HEK293T (cell line): ENCODE measurements around the gene KCNK18.
"Not testable (repeated sequence)": the region's sequence is repeated elsewhere in the genome, so short reads cannot be mapped to it uniquely, and the experiment has no call there.

ENCODE experiments used
- CTCF ChIA-PET: fragments of 350-600 bp; formaldehyde crosslinking; extraction: SDS; loops from one replicate; lab custom pipeline; 2021; ENCODE audit warnings: antibody characterized with exemption, inconsistent platforms; lab: Yijun Ruan, JAX
- POLR2A ChIA-PET: fragments of 350-600 bp; formaldehyde crosslinking; extraction: SDS; loops from one replicate; lab custom pipeline; 2020; ENCODE audit warnings: antibody characterized with exemption, inconsistent platforms; lab: Yijun Ruan, JAX
- DNase-seq: peaks from one replicate; pipeline ENCODE4 v3.0.0; 2012; ENCODE audit warnings: mixed read lengths; ENCODE audit errors: extremely low spot score
- ARNT ChIP-seq: fragments of 450-650 bp; IDR thresholded peaks from 2 replicates; pipeline ENCODE4 v1.6.1; 2017; ENCODE audit warnings: mild to moderate bottlenecking
- BHLHE40 ChIP-seq: fragments of 450-650 bp; IDR thresholded peaks from 2 replicates; pipeline ENCODE4 v1.6.1; 2016; ENCODE audit warnings: mild to moderate bottlenecking, moderate library complexity, borderline replicate concordance
- CTBP1 ChIP-seq: fragments of 450-650 bp; IDR thresholded peaks from 2 replicates; pipeline ENCODE4 v1.6.1; 2016; ENCODE audit warnings: borderline replicate concordance
- ELF4 ChIP-seq: fragments of 450-650 bp; IDR thresholded peaks from 2 replicates; pipeline ENCODE4 v1.6.1; 2017; ENCODE audit warnings: antibody characterized with exemption
- FOXA1 ChIP-seq: fragments of 450-650 bp; IDR thresholded peaks from 2 replicates; pipeline ENCODE4 v1.6.1; 2016; ENCODE audit warnings: mild to moderate bottlenecking
- FOXK2 ChIP-seq: fragments of 450-650 bp; IDR thresholded peaks from 2 replicates; pipeline ENCODE4 v1.6.1; 2016; ENCODE audit warnings: mild to moderate bottlenecking
- FOXM1 ChIP-seq: fragments of 450-650 bp; IDR thresholded peaks from 2 replicates; pipeline ENCODE4 v1.6.1; 2017; ENCODE audit warnings: mild to moderate bottlenecking, borderline replicate concordance
- HDGF ChIP-seq: fragments of 450-650 bp; IDR thresholded peaks from 2 replicates; pipeline ENCODE4 v1.6.1; 2017; ENCODE audit warnings: antibody characterized with exemption, borderline replicate concordance
- L3MBTL2 ChIP-seq: fragments of 450-650 bp; conservative IDR thresholded peaks from 2 replicates; pipeline ENCODE4 v1.6.1; 2016; ENCODE audit warnings: mild to moderate bottlenecking
- LEF1 ChIP-seq: fragments of 450-650 bp; IDR thresholded peaks from 2 replicates; pipeline ENCODE4 v1.6.1; 2017; ENCODE audit warnings: mild to moderate bottlenecking, borderline replicate concordance
- NFRKB ChIP-seq: fragments of 450-650 bp; IDR thresholded peaks from 2 replicates; pipeline ENCODE4 v1.6.1; 2016; ENCODE audit warnings: mild to moderate bottlenecking, moderate library complexity
- SP1 ChIP-seq: fragments of 450-650 bp; IDR thresholded peaks from 2 replicates; pipeline ENCODE4 v1.6.1; 2017
- SUZ12 ChIP-seq: fragments of 450-650 bp; IDR thresholded peaks from 2 replicates; pipeline ENCODE4 v1.6.1; 2016; ENCODE audit warnings: mild to moderate bottlenecking
- TARDBP ChIP-seq: fragments of 450-650 bp; IDR thresholded peaks from 2 replicates; pipeline ENCODE4 v1.6.1; 2016
- ZNF384 ChIP-seq: fragments of 450-650 bp; IDR thresholded peaks from 2 replicates; pipeline ENCODE4 v1.6.1; 2016
- TF ChIP-seq, protein P1 (sequence below): fragments of 450-650 bp; IDR thresholded peaks from 2 replicates; pipeline ENCODE4 v1.6.1; 2016

KCNK18 gene

DNA sequence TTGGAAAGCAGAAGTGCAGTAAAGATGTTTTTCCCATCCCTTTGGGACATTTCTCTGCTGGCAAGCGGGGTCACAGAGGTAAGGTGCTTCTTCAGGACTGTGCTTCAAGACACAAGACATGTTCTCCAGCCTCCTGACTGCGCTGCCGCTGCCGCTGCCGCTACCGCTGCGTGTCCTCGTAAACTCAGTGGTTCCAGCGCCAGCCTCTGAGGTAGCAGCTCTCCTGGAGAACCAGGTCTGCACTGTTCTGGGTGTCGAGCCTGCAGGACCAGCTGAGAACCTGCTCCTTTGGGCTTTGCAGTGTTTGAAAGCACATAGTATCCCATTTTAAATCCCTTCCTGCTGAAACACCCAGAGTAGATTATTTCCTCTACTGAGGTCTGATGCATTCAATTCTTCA, 13.0 kb upstream of the KCNK18 start:
- no peak for DNase-seq
- ChIA-PET CTCF (no interaction called here), POLR2A (no interaction called here)
- TF ChIP-seq L3MBTL2 (no peak), ELF4 (no peak), FOXM1 (no peak), SP1 (no peak), CTBP1 (no peak), SUZ12 (no peak), BHLHE40 (no peak), LEF1 (no peak), HDGF (no peak), ZNF384 (no peak), NFRKB (no peak), FOXK2 (no peak), FOXA1 (no peak), ARNT (no peak), TARDBP (no peak)
- TF ChIP-seq, protein P1, sequence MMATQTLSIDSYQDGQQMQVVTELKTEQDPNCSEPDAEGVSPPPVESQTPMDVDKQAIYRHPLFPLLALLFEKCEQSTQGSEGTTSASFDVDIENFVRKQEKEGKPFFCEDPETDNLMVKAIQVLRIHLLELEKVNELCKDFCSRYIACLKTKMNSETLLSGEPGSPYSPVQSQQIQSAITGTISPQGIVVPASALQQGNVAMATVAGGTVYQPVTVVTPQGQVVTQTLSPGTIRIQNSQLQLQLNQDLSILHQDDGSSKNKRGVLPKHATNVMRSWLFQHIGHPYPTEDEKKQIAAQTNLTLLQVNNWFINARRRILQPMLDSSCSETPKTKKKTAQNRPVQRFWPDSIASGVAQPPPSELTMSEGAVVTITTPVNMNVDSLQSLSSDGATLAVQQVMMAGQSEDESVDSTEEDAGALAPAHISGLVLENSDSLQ, result no peak

DNA sequence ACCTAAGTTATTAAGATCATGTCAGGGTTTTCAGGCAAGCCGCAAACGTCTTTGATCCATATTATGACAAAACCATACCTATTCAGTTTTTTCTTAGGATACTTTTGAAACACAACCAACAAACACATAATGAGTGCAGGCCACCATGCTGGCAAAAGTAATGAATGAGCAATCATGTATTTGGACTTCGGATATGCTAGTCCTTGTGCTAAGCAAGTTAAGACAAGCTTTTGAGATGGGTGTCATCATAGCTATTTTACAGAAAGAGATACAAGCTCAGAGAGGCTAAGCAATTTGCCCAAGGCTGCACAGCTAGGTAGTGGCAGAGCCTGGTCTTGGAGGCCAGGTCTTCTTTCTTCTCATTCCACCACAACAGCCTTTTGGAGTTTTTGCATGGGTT, 12.5 kb upstream of the KCNK18 start:
- CTCF ChIA-PET, result no interaction called here
- POLR2A ChIA-PET, result no interaction called here
- DNase-seq, result no peak
- TF ChIP-seq L3MBTL2, result no peak
- TF ChIP-seq, protein P1, result no peak
- no peak for TF ChIP-seq SUZ12
- no peak for TF ChIP-seq FOXK2
- TF ChIP-seq TARDBP, result no peak
- TF ChIP-seq SP1, result no peak
- TF ChIP-seq HDGF, result no peak
- TF ChIP-seq LEF1, result no peak
- no peak for TF ChIP-seq FOXA1
- TF ChIP-seq FOXM1, result no peak
- no peak for TF ChIP-seq CTBP1
- no peak for TF ChIP-seq NFRKB
- TF ChIP-seq ELF4, result no peak
- TF ChIP-seq BHLHE40, result no peak
- no peak for TF ChIP-seq ZNF384

DNA sequence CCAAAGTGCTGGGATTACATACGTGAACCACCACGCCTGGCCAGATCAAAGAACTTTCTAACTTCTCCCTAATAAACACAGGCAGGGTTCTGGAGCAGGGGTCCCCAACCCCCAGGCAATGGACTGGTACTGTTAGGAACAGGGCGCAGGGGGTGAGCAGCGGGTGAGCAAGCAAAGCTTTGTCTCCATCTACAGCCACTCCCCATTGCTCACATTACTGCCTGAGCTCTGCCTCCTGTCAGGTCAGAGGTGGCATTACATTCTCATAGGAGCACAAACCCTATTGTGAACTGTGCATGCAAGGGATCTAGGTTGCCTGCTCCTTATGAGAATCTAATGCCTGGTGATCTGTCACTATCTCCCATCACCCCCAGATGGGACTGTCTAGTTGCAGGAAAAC, 11.5 kb upstream of the KCNK18 start:
- CTCF ChIA-PET, result interaction anchor here (0.6 to 2.2 kb wide), 2 partner anchors 11 to 311 kb away, joined by 3 to 6 read pairs; no protein-coding TSS in a partner anchor
- POLR2A ChIA-PET, result not testable (repeated sequence)

DNA sequence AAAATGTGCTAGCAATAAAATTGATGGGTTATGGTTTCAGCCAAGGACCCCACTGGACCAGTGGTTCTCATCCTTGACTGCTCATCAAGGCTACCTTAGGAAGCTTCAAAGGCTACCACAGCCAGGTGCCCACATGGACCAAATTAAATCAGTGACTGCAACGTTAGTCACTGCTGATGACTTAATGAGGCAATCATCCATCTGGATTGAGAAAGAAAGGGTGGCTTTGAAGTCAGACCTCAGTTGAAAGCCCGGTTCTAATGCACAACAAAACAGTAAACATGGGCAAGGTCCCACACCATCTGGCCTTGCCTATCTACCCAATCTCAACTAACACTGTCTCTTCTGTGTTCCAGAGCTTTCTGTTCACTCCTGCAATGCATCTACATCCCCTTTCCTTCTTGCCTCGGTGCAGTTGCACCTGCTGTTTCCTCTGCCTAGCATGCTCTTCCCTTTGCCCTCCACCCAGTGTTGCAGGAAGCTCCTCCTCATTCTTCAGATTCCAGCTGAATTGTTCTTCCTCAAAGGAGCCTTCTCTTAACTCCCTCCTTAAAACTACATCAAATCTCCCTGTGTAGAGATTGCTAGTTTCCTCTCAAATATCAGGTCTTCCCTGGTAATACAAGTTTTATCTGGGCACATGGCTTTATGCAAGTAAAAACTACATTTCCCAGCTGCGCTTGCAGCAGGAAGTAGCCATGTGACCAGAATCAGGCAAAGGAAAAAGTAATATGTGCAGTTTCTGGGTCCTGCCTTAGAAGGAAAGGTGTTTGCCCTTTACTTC, 10.3 kb upstream of the KCNK18 start:
- DNase-seq, result no peak
- TF ChIP-seq L3MBTL2 (peak; percentile 58), ARNT (no peak), FOXK2 (no peak), LEF1 (no peak), SUZ12 (no peak), FOXM1 (no peak)
- POLR2A ChIA-PET, result no interaction called here
- CTCF ChIA-PET, result interaction anchor here (0.8 to 2.2 kb wide), 2 partner anchors 12 to 40 kb away, joined by 4 to 6 read pairs; no protein-coding TSS in a partner anchor

More for the DNA sequence above, 11.5 kb upstream of the KCNK18 start:
- DNase-seq, result not testable (repeated sequence)

DNA sequence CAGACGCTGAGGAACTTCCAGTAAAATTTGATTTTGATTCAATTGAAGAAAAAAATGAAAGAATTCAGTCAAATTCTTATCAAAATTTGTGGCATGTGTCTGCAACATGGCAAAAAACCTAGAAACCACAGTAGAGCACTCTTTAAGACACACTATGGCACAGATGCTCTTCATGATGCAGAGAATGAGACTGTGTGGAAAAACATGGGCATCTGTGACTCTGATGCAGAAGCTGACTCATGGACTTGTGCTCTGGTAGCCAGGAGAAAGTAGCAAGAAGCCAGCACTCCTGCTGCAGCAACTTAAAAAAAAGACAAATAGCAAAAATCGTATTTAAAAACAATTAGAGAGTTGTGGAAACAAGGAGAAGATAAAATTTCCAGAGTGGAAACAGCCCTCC, 8.9 kb upstream of the KCNK18 start:
- CTCF ChIA-PET, result interaction anchor here (1.2 kb wide), 1 partner anchor 14 kb away, joined by 5 read pairs; no protein-coding TSS in a partner anchor
- TF ChIP-seq L3MBTL2, result no peak
- POLR2A ChIA-PET, result no interaction called here
- no peak for DNase-seq

DNA sequence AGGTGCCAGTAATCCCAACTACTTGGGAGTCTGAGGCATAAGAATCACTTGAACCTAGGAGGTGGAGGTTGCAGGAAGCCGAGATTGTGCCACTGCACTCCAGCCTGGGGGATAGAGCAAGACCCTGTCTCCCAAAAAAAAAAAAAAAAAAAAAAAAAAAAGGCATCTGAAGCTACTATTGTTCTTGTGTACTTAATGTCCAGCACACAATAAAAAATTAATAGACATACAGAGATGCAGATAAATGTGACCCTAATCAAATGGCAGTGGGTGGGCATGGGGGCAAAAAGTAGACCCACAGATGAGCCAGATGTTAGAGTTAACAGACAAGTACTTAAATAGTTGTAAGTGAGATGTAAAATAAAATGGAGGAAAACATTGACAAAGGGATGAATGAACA, 7.7 kb upstream of the KCNK18 start:
- CTCF ChIA-PET, result interaction anchor here (1.2 kb wide), 1 partner anchor 15 kb away, joined by 5 read pairs; no protein-coding TSS in a partner anchor
- no peak for TF ChIP-seq ELF4
- TF ChIP-seq TARDBP, result no peak
- no peak for TF ChIP-seq LEF1
- TF ChIP-seq NFRKB, result no peak
- TF ChIP-seq SUZ12, result no peak
- TF ChIP-seq BHLHE40, result no peak
- no peak for TF ChIP-seq CTBP1
- no peak for TF ChIP-seq HDGF
- TF ChIP-seq ARNT, result no peak
- no peak for DNase-seq
- POLR2A ChIA-PET, result no interaction called here

DNA sequence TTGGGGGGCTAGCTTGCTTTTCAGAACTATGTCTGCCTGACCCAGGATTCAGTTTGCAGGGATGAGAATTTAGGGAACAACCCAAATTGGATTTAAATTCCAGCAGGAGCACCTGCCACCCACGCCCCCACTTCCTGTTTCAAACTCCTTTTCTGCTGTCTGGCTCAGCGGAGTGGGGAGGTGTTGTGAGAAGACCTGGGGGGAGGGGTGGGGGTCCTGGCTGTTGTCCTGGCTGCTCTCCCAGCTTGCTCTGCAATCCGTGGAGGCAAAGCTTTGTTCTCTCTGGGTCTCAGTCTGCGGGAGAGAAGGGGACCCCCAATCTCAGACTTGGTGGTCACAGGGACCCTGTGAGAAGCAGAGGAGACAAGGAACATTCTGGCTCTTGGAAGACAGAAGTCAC, 799 bp downstream of the KCNK18 start:
- POLR2A ChIA-PET, result no interaction called here
- TF ChIP-seq BHLHE40, result no peak
- TF ChIP-seq, protein P1, result no peak
- TF ChIP-seq LEF1, result no peak
- TF ChIP-seq CTBP1, result no peak
- TF ChIP-seq SP1, result no peak
- TF ChIP-seq SUZ12, result no peak
- TF ChIP-seq ARNT, result no peak
- no peak for TF ChIP-seq TARDBP
- TF ChIP-seq ELF4, result no peak
- no peak for TF ChIP-seq FOXA1
- TF ChIP-seq FOXM1, result no peak
- no peak for TF ChIP-seq ZNF384
- no peak for TF ChIP-seq FOXK2
- TF ChIP-seq HDGF, result no peak
- TF ChIP-seq L3MBTL2, result no peak
- no peak for TF ChIP-seq NFRKB
- CTCF ChIA-PET, result no interaction called here
- no peak for DNase-seq
